ENCODE results near the gene TCF12. TPM values are rescaled to one million over a fixed set of nuclear protein-coding genes. Genes with fewer than 3 reads are reported as not detected.

TCF12 gene
- total RNA-seq, 2 experiments from 2014 or later: 63.7 to 64.6 TPM

DNA sequence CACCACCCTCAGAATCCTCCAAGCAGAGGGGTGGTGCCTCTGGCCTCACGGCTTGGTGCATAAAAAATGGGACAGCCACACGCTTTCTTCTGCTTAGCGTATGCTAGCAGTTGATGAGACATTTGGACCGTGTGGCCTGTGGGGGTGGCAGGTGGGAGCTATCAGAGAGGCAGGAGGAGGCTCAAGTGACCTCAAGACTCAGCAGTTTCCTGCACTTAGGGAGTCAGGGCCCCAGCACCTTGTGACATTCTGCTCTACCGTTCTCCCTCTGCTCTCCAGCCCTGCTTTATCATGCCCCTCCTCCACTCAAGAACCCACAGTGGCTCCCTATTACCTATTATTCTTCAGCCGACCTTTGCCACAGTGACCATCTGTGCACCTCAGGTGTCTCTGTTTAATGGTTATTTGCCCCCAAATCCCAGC lies 416.9 kb downstream of the TCF12 start:
- POLR2A ChIA-PET: no interaction called here
- Mint-ChIP-seq H3K27ac (no peak overlapping the region), H3K4me3 (no peak overlapping the region), H3K4me1 (ENCODE audit: low read depth) (peaks cover 1% of the 10 kb centered on the region), H3K36me3 (no peaks in the 10 kb centered on the region), H3K9me3 (no peaks in the 10 kb centered on the region), H3K27me3 (peaks cover 18% of the 10 kb centered on the region)
- CTCF ChIA-PET: interaction anchor here (0.7 kb wide), 1 partner anchor 440 kb away, joined by 3 read pairs; no protein-coding TSS in a partner anchor
- no peak for DNase-seq
- intact Hi-C loops (cut with micrococcal nuclease): no loop called here

DNA sequence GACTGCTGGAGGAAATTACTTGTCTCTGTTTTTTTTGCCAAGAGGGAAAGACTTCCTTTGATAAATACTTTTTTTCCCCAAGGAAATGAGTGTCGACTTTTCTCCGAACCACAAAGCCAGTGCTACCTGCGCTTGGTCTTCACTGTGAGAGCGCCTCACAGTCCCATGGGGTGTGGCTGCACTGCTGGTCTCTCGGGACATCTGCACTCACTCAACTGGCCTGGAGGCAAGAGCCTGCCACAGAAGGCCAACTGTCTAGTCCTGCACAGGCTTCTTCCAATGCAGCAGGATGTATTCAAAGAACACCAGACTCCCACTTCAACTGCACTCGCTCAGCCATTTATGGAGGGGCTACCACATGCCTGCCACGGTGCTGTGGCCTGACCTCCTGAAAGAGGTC lies 417.3 kb downstream of the TCF12 start:
- Mint-ChIP-seq H3K9me3 (no peaks in the 10 kb centered on the region), H3K4me1 (ENCODE audit: low read depth) (no peaks in the 10 kb centered on the region), H3K27ac (no peak overlapping the region), H3K4me3 (no peak overlapping the region), H3K27me3 (peaks cover 15% of the 10 kb centered on the region), H3K36me3 (no peaks in the 10 kb centered on the region)
- ChIA-PET CTCF (no interaction called here), POLR2A (no interaction called here)
- DNase-seq: no peak
- intact Hi-C loops (cut with micrococcal nuclease): no loop called here

DNA sequence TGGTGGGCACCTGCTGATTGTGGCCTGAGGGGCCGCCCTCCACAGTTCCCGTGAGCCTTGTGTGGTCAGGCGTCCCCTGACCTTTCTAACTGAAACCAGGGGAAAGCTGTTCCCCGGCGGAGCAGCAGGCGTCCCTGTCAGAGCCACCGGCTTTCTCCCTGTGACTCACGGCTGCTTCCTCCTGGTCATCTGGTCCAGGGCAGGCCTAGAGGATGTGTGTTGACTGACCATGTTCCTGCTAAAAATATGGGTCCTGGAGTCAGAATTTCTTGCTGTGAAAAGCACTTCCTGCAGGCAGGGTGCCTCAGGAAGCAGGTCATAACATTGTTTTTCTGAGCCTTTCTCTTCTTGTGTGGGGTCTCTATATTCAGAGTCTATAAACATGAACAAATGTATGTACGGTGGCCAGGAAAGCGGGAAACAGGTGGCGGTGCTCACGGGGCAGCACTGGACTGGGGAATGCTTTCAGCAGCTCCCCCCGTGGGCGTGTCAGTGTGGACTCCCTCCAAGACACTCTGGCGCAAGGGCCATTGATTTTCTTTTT lies 419.5 kb downstream of the TCF12 start:
- intact Hi-C loops (cut with micrococcal nuclease): no loop called here
- Mint-ChIP-seq H3K36me3 (no peaks in the 10 kb centered on the region), H3K4me1 (ENCODE audit: low read depth) (no peaks in the 10 kb centered on the region), H3K27ac (no peak overlapping the region), H3K27me3 (peaks cover 13% of the 10 kb centered on the region), H3K9me3 (no peaks in the 10 kb centered on the region), H3K4me3 (no peak overlapping the region)
- no peak for DNase-seq
- ChIA-PET POLR2A (no interaction called here), CTCF (interaction anchor here (8.2 kb wide), 1 partner anchor 191 kb away, joined by 164 read pairs; no protein-coding TSS in a partner anchor)

DNA sequence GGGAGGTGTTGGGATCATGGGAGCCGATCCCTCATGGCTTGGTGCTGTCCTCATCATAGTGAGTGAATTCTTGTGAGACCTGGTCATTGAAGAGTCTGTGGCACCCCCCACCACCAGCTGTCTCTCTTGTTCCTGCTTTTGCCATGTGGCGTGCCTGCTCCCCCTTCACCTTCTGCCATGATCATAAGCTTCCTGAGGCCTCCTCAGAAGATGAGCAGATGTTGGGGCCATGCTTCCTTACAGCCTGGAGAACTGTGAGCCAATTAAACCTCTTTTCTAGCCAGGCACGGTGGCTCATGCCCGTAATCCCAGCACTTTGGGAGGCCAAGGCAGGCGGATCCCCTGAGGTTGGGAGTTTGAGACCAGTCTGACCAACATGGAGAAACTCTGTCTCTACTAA lies 420.9 kb downstream of the TCF12 start:
- CTCF ChIA-PET: interaction anchor here (0.6 to 8.2 kb wide), 2 partner anchors 149 to 189 kb away, joined by 4 to 164 read pairs; no protein-coding TSS in a partner anchor
- Mint-ChIP-seq H3K4me1 (ENCODE audit: low read depth) (no peaks in the 10 kb centered on the region), H3K27ac (no peak overlapping the region), H3K36me3 (no peaks in the 10 kb centered on the region), H3K9me3 (no peaks in the 10 kb centered on the region), H3K27me3 (peaks cover 11% of the 10 kb centered on the region), H3K4me3 (no peak overlapping the region)
- POLR2A ChIA-PET: no interaction called here
- intact Hi-C loops (cut with micrococcal nuclease): no loop called here
- DNase-seq: no peak

Other genes with a start within 250 kb of the TCF12 start
- gene ZNF280D, start 185.1 kb upstream of the TCF12 start, total RNA-seq: 10 to 100 TPM; 18.0 to 19.3 TPM